ENCODE measurements around the gene DFFA.
A peak's percentile ranks its signal among the peaks of the same experiment; 100 is the strongest.
"Not testable (repeated sequence)": the region's sequence is repeated elsewhere in the genome, so short reads cannot be mapped to it uniquely, and the experiment has no call there.

The DFFA gene

DNA sequence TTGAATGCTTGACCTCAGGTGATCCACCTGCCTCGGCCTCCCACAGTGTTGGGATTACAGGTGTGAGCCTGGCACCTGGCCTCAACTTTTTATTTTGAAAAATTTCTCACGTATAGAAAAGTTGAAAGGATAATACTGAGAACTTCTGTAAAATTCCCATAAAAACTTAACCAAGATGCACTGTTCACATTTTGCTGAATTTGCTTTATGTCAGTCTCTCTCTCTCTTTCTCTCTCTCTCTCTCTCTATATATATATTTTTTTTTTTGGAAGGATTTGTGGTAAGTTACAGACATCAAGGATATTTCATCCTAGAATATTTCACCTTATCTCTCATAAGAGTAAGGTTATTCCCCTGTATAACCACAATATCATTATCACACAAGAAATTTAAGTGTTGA is 8.3 kb upstream of the DFFA start:
- ChIA-PET POLR2A (interaction anchor here (0.5 kb wide), 1 partner anchor 10 kb away, joined by 7 read pairs; no protein-coding TSS in a partner anchor), CTCF (interaction anchor here (0.9 to 3.5 kb wide), 3 partner anchors 14 to 33 kb away, joined by 3 to 15 read pairs (median 3); no protein-coding TSS in a partner anchor)
- no peak for DNase-seq (ENCODE audit: extremely low spot score)
- TF ChIP-seq, protein P1, sequence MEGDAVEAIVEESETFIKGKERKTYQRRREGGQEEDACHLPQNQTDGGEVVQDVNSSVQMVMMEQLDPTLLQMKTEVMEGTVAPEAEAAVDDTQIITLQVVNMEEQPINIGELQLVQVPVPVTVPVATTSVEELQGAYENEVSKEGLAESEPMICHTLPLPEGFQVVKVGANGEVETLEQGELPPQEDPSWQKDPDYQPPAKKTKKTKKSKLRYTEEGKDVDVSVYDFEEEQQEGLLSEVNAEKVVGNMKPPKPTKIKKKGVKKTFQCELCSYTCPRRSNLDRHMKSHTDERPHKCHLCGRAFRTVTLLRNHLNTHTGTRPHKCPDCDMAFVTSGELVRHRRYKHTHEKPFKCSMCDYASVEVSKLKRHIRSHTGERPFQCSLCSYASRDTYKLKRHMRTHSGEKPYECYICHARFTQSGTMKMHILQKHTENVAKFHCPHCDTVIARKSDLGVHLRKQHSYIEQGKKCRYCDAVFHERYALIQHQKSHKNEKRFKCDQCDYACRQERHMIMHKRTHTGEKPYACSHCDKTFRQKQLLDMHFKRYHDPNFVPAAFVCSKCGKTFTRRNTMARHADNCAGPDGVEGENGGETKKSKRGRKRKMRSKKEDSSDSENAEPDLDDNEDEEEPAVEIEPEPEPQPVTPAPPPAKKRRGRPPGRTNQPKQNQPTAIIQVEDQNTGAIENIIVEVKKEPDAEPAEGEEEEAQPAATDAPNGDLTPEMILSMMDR (IDR thresholded peaks at IDR 0.05; ENCODE audit: control extremely low read depth, extremely low read depth, low read depth, missing control alignments): no peak

DNA sequence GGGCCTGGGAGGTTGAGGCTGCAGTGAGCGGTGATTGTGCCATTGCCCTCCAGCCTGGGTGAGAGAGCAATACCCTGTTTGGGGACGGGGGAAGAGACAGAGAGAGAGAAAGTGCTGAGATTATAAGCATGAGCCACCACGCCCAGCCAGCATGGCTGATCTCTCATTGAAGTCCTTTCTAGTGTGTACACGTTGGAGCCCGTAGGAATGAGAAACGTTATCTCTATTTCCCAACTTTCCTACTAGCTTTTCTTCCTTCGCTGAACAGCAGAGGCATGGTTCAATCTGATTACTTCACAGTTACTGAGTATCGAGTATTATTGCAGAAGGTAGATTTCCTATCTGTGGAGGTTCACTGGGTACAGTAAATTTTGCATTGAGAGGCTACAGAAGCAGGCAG is 7.0 kb upstream of the DFFA start:
- TF ChIP-seq, protein P1 (IDR thresholded peaks at IDR 0.05; ENCODE audit: control extremely low read depth, extremely low read depth, low read depth, missing control alignments): no peak
- CTCF ChIA-PET: interaction anchor here (3.5 kb wide), 1 partner anchor 15 kb away, joined by 15 read pairs; no protein-coding TSS in a partner anchor
- DNase-seq (ENCODE audit: extremely low spot score): no peak
- POLR2A ChIA-PET: no interaction called here

- TF ChIP-seq, protein P1 (IDR thresholded peaks at IDR 0.05; ENCODE audit: control extremely low read depth, extremely low read depth, low read depth, missing control alignments): no peak
- CTCF ChIA-PET: interaction anchor here (1.0 to 1.4 kb wide), 2 partner anchors 17 to 20 kb away, joined by 3 to 4 read pairs; no protein-coding TSS in a partner anchor
- POLR2A ChIA-PET: interaction anchor here (0.5 kb wide), 1 partner anchor 801 kb away, joined by 3 read pairs; no protein-coding TSS in a partner anchor
- DNase-seq (ENCODE audit: extremely low spot score): no peak
Observed at GRCh38 chr1:10475510-10475909, 3.2 kb upstream of the DFFA start.

GRCh38 chr1:10474613-10475507 is 2.5 kb upstream of the DFFA start, which contains the start of gene PEX14:
TSS of gene PEX14 (plus strand) at chr1:10474950. CDS start at chr1:10474967, 17 bp downstream.
- POLR2A ChIA-PET: interaction anchor here (0.5 kb wide), 1 partner anchor 800 kb away, joined by 3 read pairs; no protein-coding TSS in a partner anchor
- CTCF ChIA-PET: interaction anchor here (1.0 to 1.4 kb wide), 2 partner anchors 17 to 20 kb away, joined by 3 to 4 read pairs; no protein-coding TSS in a partner anchor
- DNase-seq (ENCODE audit: extremely low spot score): peak; percentile 93
- TF ChIP-seq, protein P1 (IDR thresholded peaks at IDR 0.05; ENCODE audit: control extremely low read depth, extremely low read depth, low read depth, missing control alignments): peak; percentile 4

DNA sequence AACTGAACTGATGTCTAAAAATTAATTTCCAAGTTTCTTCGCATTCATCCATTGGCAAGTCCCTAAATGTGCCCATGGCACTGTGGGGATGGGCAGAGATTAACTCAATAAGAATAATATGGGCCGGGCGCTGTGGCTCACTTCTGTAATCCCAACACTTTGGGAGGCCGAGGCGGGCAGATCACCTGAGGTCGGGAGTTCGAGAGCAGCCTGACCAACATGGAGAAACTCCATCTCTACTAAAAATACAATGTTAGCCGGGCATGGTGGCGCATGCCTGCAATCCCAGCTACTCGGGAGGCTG is 1.9 kb upstream of the DFFA start:
- POLR2A ChIA-PET: not testable (repeated sequence)
- CTCF ChIA-PET: interaction anchor here (1.0 to 1.4 kb wide), 2 partner anchors 18 to 20 kb away, joined by 3 to 5 read pairs; no protein-coding TSS in a partner anchor

DNA sequence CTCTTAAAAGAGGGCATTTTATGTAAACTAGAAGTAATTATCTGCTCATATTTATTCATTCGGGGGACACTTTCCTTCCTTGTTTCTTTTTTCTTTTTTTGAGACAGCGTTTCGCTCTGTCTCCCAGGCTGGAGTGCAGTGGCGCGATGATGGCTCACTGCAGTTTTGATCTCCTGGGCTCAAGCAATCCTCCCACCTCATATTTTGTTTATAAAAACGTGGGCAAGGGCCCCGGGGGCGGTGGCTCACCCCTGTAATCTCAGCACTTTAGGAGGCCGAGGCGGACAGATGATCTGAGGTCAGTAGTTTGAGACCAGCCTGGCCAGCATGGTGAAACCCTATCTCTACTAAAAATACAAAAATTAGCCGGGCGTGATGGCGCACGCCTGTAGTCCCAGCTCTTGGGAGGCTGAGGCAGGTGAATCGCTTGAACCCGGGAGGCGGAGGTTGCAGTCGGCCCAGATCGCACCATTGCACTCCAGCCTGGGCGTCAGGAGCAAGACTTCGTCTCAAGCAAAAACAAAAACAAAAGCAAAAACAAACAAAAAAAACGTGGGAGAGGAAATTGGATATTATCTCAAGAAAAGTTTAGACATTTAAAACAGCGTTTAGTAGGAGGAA is 926 bp upstream of the DFFA start:
- TF ChIP-seq, protein P1 (IDR thresholded peaks at IDR 0.05; ENCODE audit: control extremely low read depth, extremely low read depth, low read depth, missing control alignments): no peak
- no peak for DNase-seq (ENCODE audit: extremely low spot score)
- POLR2A ChIA-PET: no interaction called here
- CTCF ChIA-PET: interaction anchor here (1.0 kb wide), 2 partner anchors 10 to 21 kb away, joined by 3 to 5 read pairs; no protein-coding TSS in a partner anchor

More for the DNA sequence above, 1.9 kb upstream of the DFFA start:
- not testable (repeated sequence) for DNase-seq (ENCODE audit: extremely low spot score)
